ENCODE results near the gene SCARB1. TPM values are rescaled to one million over a fixed set of nuclear protein-coding genes. Genes with fewer than 3 reads are reported as not detected.

The SCARB1 gene
- total and polyA plus RNA-seq, 2 of the 13 experiments (the other 11 are each of a cell fraction or from before 2014, with no cell fraction given), result 63.4 to 160 TPM

- TF ChIP-seq GMEB1 (CRISPR knock-in tag; IDR thresholded peaks at IDR 0.05; ENCODE audit: borderline replicate concordance) (no peak), CREB1 (IDR thresholded peaks at IDR 0.05) (0 out of 2 replicates have a peak, but pooled peaks have one; percentile 47), CREB1 (CRISPR knock-in tag; IDR thresholded peaks at IDR 0.05) (no peak), NFKB2 (CRISPR knock-in tag; IDR thresholded peaks at IDR 0.05; ENCODE audit: borderline replicate concordance) (peak; percentile 13; the same call in 1 of the 2 replicates), SALL1 (CRISPR knock-in tag; IDR thresholded peaks at IDR 0.05) (no peak), IKZF5 (CRISPR knock-in tag; IDR thresholded peaks at IDR 0.05) (no peak), TP53 (CRISPR knock-in tag; conservative IDR thresholded peaks at IDR 0.05) (no peak), CREB3 (CRISPR knock-in tag; IDR thresholded peaks at IDR 0.05) (no peak), ZNF451 (CRISPR knock-in tag; IDR thresholded peaks at IDR 0.05) (no peak), CEBPB (IDR thresholded peaks at IDR 0.05; ENCODE audit: borderline replicate concordance, low read depth, low read length) (peak; percentile 29; the same call in 1 of the 2 replicates), HOXA3 (CRISPR knock-in tag; IDR thresholded peaks at IDR 0.05) (peak; percentile 38), SAP130 (CRISPR knock-in tag; IDR thresholded peaks at IDR 0.05; ENCODE audit: low read depth) (peak; percentile 42), ZNF674 (CRISPR knock-in tag; IDR thresholded peaks at IDR 0.05; ENCODE audit: low read depth) (no peak), STAG1 (CRISPR knock-in tag; IDR thresholded peaks at IDR 0.05) (peak; percentile 33; the same call in 1 of the 2 replicates), E2F2 (CRISPR knock-in tag; IDR thresholded peaks at IDR 0.05; ENCODE audit: borderline replicate concordance) (no peak), HNRNPLL (IDR thresholded peaks at IDR 0.05; ENCODE audit: low read depth, low read length, poor library complexity, severe bottlenecking) (peak; percentile 87), FOXP4 (CRISPR knock-in tag; IDR thresholded peaks at IDR 0.05) (no peak), TBX2 (CRISPR knock-in tag; IDR thresholded peaks at IDR 0.05; ENCODE audit: borderline replicate concordance) (0 out of 2 replicates have a peak, but pooled peaks have one; percentile 19), ARHGAP35 (CRISPR knock-in tag; IDR thresholded peaks at IDR 0.05; ENCODE audit: borderline replicate concordance) (no peak), ZNF563 (CRISPR knock-in tag; IDR thresholded peaks at IDR 0.05) (no peak), POLR2AphosphoS2 (IDR thresholded peaks at IDR 0.05; ENCODE audit: low read depth, low read length) (no peak)
Measured at GRCh38 chr12:124734224-124734788, 129.4 kb downstream of the SCARB1 start (continued).
